Fibroblast of lung (primary cell): Measurements from ENCODE around the gene CTDP1. TPM values are rescaled to one million over a fixed set of nuclear protein-coding genes. Genes with fewer than 3 reads are reported as not detected.

Experiments
- DNase-seq, 2 donors: peaks; one replicate each; pipeline versions ENCODE4 v3.0.0 to v3.0.0-alpha.2; 2010; ENCODE audit warnings: low read depth in 2 of 2
- H2AFZ ChIP-seq: 2 replicates; pipeline ENCODE4 v1.5.1; 2012; ENCODE audit warnings: low read length, control low read depth, inconsistent platforms
- H3K27ac ChIP-seq: 2 replicates; pipeline ENCODE4 v1.5.1; 2011; ENCODE audit warnings: low read length, control low read depth; ENCODE audit not compliant: insufficient read depth
- H3K27me3 ChIP-seq: 2 replicates; pipeline ENCODE4 v1.5.1; 2011; ENCODE audit warnings: mild to moderate bottlenecking, low read length; ENCODE audit not compliant: control insufficient read depth, insufficient read depth
- H3K36me3 ChIP-seq: 2 replicates; pipeline ENCODE4 v1.5.1; 2011; ENCODE audit warnings: low read length; ENCODE audit not compliant: control insufficient read depth, insufficient read depth
- H3K4me1 ChIP-seq: 2 replicates; pipeline ENCODE4 v1.5.1; 2011; ENCODE audit warnings: low read length; ENCODE audit not compliant: control insufficient read depth, insufficient read depth; ENCODE audit errors: extremely low read depth
- H3K4me2 ChIP-seq: 2 replicates; pipeline ENCODE4 v1.5.1; 2011; ENCODE audit warnings: low read length, control low read depth; ENCODE audit not compliant: insufficient read depth; ENCODE audit errors: extremely low read depth
- H3K4me3 ChIP-seq, 4 experiments: fragments of 200-600 bp in 1 of 4; sonication (generic) in 1 of 4; replicated peaks in 1 of 4; 2 replicates each; pipeline ENCODE4 v1.5.1; 2011 to 2016; ENCODE audit warnings: low read length in 4 of 4, low read depth in 3 of 4, mild to moderate bottlenecking in 3 of 4, control low read depth in 2 of 4, inconsistent platforms in 1 of 4, mixed read lengths in 1 of 4; ENCODE audit not compliant: insufficient read depth in 1 of 4; ENCODE audit errors: control extremely low read depth in 1 of 4
- H3K79me2 ChIP-seq: 2 replicates; pipeline ENCODE4 v1.5.1; 2012; ENCODE audit warnings: mild to moderate bottlenecking, low read length, inconsistent platforms; ENCODE audit not compliant: control insufficient read depth, insufficient read depth
- H3K9ac ChIP-seq: 2 replicates; pipeline ENCODE4 v1.5.1; 2011; ENCODE audit warnings: mild to moderate bottlenecking, low read length, control low read depth; ENCODE audit not compliant: insufficient read depth
- H3K9me3 ChIP-seq: 2 replicates; pipeline ENCODE4 v1.5.1; 2012; ENCODE audit warnings: low read depth, low read length; ENCODE audit not compliant: control insufficient read depth, insufficient read depth
- H4K20me1 ChIP-seq: 2 replicates; pipeline ENCODE4 v1.5.1; 2011; ENCODE audit warnings: low read length; ENCODE audit not compliant: control insufficient read depth, insufficient read depth; ENCODE audit errors: extremely low read depth
- EZH2 ChIP-seq: IDR thresholded peaks from 2 replicates; pipeline ENCODE4 v1.5.1; 2012; ENCODE audit warnings: low read length, control low read depth, mild to moderate bottlenecking; ENCODE audit errors: missing control alignments
- polyA plus RNA-seq, 2 donors: library from polyadenylated mRNA; depleted of rRNA in 1 of 2; stranded (reverse) in 1 of 2; unstranded in 1 of 2; fragments of >200 nt; gene quantifications; 2 replicates each; pipeline ENCODE4 v1.2.1, GENCODE V29; 2011 to 2012; ENCODE audit warnings: missing spikeins in 1 of 2
- total RNA-seq: library from RNA; depleted of rRNA; stranded (reverse); fragments of >200 nt; gene quantifications from 2 replicates; pipeline ENCODE4 v1.2.1, GENCODE V29; 2014
- TF ChIP-seq, protein P1 (sequence below), 2 donors: IDR thresholded peaks in 1 of 2; conservative IDR thresholded peaks in 1 of 2; 1 replicate in 1 of 2; 2 replicates in 1 of 2; pipeline ENCODE4 v1.5.1; 2011 to 2012; ENCODE audit warnings: low read length in 2 of 2, control low read depth in 1 of 2, inconsistent platforms in 1 of 2, low read depth in 1 of 2, mild to moderate bottlenecking in 1 of 2

CTDP1 gene
- total and polyA plus RNA-seq, 2 donors (not counting 1 experiment from before 2014, with no cell fraction given): 6.4 to 24.8 TPM

DNA sequence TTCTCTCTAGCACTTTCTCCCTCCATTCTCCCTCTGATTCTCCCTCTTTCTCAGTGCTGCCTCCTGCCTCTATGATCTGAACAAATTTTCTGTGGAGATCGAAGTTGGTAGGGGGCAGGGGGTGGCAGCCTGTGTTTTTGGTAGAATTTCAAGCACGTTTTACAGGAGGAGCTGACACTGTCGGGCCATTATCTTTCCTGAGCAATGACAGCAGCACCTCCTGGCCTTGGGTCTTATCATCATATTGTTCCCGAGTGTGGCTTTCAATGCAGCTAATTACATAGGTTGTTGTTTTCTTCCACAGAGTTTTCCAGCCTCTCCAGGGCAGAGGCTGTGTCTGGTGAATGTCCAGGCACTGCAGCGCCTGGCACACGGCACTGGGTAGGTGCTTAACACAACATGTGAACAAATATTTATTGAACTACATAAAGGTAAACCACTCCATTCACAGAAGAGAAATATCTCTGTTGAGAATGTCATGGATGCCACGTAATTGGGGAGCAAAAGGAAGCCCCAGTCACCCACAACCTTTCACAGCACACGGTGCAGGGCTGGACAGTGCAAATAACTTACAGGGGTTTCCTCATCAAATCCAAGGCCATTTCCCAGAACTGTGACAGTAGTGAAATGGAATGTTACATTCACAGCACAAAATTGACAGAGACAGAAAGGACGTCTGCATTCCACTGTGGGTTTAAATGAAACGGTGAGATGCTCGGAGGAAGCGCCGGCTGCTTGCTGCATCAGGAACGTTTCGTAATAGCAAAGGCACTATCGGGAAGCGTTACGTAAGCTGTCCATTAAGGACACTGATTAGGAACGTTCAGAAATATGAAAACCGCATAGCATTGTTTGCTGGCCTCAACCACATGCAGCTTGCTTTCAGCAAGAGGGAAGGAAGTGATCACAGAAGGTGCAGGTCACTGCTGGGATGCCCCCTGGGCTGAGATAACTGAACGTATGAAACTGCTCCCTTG lies 111.7 kb downstream of the CTDP1 start:
- Histone ChIP-seq H3K9ac (peak overlapping the region; percentile 62), H3K36me3 (no peaks in the 10 kb centered on the region), H3K27me3 (peaks cover 10% of the 10 kb centered on the region), H2AFZ (no peak overlapping the region), H3K4me2 (peak overlapping the region; percentile 91), H3K27ac (peak overlapping the region; percentile 97), H4K20me1 (no peaks in the 10 kb centered on the region), H3K9me3 (no peaks in the 10 kb centered on the region), H3K79me2 (no peaks in the 10 kb centered on the region), H3K4me3 (peak overlapping the region; percentile 13 to 39 (median 17)), H3K4me1 (peaks cover 13% of the 10 kb centered on the region)
- peak; percentile 97 to 98 for DNase-seq
- TF ChIP-seq, protein P1, sequence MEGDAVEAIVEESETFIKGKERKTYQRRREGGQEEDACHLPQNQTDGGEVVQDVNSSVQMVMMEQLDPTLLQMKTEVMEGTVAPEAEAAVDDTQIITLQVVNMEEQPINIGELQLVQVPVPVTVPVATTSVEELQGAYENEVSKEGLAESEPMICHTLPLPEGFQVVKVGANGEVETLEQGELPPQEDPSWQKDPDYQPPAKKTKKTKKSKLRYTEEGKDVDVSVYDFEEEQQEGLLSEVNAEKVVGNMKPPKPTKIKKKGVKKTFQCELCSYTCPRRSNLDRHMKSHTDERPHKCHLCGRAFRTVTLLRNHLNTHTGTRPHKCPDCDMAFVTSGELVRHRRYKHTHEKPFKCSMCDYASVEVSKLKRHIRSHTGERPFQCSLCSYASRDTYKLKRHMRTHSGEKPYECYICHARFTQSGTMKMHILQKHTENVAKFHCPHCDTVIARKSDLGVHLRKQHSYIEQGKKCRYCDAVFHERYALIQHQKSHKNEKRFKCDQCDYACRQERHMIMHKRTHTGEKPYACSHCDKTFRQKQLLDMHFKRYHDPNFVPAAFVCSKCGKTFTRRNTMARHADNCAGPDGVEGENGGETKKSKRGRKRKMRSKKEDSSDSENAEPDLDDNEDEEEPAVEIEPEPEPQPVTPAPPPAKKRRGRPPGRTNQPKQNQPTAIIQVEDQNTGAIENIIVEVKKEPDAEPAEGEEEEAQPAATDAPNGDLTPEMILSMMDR (conservative IDR thresholded peaks at IDR 0.05 in 1 of 2, IDR thresholded peaks at IDR 0.05 in 1 of 2; ENCODE audit: low read depth in 1 of 2, low read length in 2 of 2): no peak
- TF ChIP-seq EZH2: no peak

DNA sequence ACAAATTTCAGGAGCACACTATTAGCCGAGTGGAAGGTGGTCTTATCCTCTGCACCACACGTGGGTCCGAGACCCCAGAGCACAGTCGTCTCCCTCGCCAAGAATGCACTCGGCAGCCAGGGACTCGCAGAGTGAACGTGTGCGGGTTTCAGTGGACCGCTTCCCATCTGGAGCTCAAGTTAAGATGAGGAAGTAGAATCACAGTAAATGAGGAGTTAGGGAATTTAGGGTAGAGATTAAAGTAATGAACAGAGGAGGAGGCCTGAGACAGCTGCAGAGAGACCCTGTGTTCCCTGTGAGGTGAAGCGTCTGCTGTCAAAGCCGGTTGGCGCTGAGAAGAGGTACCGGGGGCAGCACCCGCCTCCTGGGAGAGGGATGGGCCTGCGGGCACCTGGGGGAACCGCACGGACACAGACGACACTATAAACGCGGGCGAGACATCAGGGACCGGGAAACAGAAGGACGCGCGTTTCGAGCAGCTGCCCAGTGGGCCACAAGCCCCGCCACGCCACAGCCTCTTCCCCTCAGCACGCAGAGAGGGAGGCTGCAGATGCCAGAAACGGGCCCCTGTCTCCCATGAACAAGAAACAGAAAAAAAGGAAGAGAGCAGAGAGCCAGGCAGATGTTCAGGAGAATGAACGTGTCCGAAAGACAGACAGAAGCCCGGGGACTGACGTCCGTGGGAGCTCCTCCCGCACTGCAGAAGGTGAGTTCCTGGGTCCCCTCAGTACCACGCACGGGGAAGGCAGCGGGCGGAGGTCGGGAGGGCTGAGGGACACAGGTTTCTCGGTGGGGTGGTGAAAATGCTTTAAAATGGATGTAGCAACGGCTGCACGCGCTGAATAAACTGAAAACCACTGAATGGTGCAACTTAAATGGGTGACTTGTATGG lies 112.7 kb downstream of the CTDP1 start:
- Histone ChIP-seq H3K36me3 (no peaks in the 10 kb centered on the region), H2AFZ (peak overlapping the region; percentile 43), H3K27me3 (peaks cover 11% of the 10 kb centered on the region), H3K4me2 (peak overlapping the region; percentile 91), H3K79me2 (no peaks in the 10 kb centered on the region), H3K4me1 (peaks cover 22% of the 10 kb centered on the region), H3K9ac (peak overlapping the region; percentile 44), H3K4me3 (peak overlapping the region; percentile 13 to 39 (median 17)), H4K20me1 (no peaks in the 10 kb centered on the region), H3K27ac (peak overlapping the region; percentile 97), H3K9me3 (no peaks in the 10 kb centered on the region)
- no peak for DNase-seq
- TF ChIP-seq, protein P1 (conservative IDR thresholded peaks at IDR 0.05 in 1 of 2, IDR thresholded peaks at IDR 0.05 in 1 of 2; ENCODE audit: low read depth in 1 of 2, low read length in 2 of 2): no peak
- no peak for TF ChIP-seq EZH2

DNA sequence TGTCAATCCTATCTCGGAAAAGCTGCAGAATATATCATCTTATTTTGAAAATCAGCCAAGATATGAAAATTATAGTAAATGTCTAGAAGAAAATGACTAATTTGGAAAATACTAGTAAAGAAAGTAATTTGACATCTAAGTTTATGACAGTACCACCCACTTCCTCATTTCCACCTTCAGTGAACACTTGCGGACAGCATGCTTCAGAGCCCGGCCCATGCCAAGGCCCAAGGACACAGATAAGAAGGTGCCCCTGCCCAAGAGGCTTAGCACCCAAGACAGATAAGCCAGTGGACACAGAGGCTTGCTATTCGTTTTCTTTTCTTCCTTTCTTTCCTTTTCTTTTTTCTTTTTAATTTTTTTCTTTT lies 113.4 kb downstream of the CTDP1 start:
- Histone ChIP-seq H3K27me3 (peaks cover 14% of the 10 kb centered on the region), H3K36me3 (no peaks in the 10 kb centered on the region), H3K4me2 (no peak overlapping the region), H3K9ac (no peak overlapping the region), H3K9me3 (no peaks in the 10 kb centered on the region), H3K4me1 (peaks cover 24% of the 10 kb centered on the region), H2AFZ (no peak overlapping the region), H3K27ac (no peak overlapping the region), H4K20me1 (no peaks in the 10 kb centered on the region), H3K4me3 (no peak overlapping the region), H3K79me2 (no peaks in the 10 kb centered on the region)
- DNase-seq: no peak
- TF ChIP-seq, protein P1 (conservative IDR thresholded peaks at IDR 0.05 in 1 of 2, IDR thresholded peaks at IDR 0.05 in 1 of 2; ENCODE audit: low read depth in 1 of 2, low read length in 2 of 2): no peak
- no peak for TF ChIP-seq EZH2
